NAMALWA (cell line): Measurements from ENCODE around the gene BAX.

Source experiments
- DNase-seq: peaks from one replicate; pipeline ENCODE4 v3.0.0-alpha.2; 2015; ENCODE audit warnings: low spot score

Gene BAX

DNA sequence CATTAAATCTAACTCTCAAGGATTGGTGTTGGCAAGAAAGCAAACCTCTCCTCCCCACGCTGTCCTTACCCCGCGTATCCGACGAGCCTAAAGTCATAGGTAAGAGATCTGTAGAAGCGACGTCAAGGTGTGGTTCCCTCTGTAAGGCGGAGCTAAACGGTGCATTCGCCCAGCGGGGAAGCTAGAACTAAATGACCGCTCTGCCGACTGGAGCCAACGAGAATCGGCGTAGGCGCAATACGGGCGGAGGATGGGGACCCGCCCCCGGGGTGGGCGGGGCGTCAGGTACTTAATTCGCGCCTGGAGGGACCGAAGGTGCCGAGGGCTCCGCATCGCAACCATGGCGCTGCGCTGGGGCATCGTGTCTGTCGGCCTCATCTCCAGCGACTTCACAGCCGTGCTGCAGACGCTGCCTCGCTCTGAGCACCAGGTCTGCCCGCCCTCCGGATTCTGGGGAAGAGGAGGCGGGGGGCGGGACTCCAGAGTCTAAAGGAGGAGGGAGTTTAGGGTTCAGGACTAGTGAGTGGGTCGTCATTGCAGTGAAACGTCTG lies 21.2 kb upstream of the BAX start, which contains the start of gene DHDH:
Gene DHDH, plus strand, starts transcription at position 318 of the 551 bp plus-strand sequence. Its CDS starts 23 bp downstream, at position 341.
- peak; percentile 84 for DNase-seq

DNA sequence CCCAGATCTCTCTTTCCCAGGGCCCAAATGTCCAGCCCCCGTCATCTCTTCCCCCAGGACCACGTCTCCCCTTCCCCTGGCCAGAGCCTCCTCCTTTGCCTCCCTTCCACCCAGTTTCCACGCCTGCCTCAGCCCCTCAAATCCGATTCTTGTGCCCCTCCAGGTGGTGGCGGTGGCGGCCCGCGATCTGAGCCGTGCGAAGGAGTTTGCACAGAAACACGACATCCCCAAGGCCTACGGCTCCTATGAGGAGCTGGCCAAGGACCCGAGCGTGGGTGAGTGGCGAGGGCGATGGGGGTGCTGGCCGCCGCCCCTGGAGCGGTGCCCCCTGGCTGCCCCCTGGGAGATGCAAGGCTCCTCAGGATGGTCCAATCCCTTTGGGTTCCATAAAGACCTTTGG lies 19.8 kb upstream of the BAX start:
- peak; percentile 38 for DNase-seq

DNA sequence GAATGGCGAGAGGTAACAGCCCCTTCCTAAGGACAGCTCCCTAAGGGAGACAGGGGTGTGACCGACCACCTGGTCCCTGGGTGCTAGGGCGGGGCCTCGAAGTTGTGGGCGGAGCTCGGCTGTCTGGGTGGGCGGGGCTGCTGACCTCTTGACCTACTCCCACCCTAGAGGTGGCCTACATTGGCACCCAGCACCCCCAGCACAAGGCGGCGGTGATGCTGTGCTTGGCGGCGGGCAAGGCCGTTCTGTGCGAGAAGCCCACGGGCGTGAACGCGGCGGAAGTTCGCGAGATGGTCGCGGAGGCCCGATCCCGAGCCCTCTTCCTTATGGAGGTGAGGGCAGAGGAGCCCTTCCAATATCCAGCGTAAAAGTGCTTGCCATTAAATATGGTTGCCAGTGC lies 18.8 kb upstream of the BAX start:
- DNase-seq, result no peak

DNA sequence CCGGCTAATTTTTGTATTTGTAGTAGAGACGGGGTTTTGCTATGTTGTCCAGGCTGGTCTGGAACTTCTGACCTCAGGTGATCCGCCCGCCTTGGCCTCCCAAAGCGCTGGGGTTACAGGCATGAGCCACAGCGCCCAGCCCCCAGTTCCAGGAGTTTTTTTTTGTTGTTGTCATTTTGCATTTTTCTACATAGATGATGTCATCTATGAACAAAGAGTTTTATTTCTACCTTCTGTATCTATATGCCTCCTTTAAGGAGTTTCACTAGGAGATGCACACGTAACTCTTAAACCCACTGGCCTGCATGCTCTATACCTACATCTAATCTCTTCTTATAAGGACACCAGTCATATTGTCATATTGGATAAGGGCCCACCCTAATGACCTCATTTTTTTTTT lies 16.4 kb upstream of the BAX start:
- no peak for DNase-seq

- no peak for DNase-seq
Observed at GRCh38 chr19:48940902-48941301, 13.8 kb upstream of the BAX start.

DNA sequence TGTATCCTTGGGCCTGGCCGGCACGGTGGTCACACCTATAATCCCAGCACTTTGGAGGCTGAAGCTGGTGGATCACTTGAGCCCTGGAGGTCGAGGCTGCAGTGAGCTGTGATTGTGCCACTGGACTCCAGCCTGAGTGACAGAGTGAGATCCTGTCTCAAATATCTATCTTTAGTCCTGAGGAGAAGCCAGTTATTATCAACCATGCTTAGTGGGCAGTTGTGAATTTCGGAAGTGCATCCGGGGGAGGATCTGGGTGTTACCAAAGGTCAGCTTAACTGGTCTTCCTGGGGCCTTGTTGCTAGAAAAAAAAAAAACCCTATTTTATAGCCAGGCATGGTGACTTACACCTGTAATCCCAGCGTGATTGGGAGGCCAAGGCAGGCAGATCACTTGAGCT lies 11.6 kb upstream of the BAX start:
- DNase-seq, result no peak

- DNase-seq, result no peak
Observed at GRCh38 chr19:48945415-48945814, 9.3 kb upstream of the BAX start.

GRCh38 chr19:48945817-48946216 lies 8.9 kb upstream of the BAX start:
- DNase-seq, result no peak

DNA sequence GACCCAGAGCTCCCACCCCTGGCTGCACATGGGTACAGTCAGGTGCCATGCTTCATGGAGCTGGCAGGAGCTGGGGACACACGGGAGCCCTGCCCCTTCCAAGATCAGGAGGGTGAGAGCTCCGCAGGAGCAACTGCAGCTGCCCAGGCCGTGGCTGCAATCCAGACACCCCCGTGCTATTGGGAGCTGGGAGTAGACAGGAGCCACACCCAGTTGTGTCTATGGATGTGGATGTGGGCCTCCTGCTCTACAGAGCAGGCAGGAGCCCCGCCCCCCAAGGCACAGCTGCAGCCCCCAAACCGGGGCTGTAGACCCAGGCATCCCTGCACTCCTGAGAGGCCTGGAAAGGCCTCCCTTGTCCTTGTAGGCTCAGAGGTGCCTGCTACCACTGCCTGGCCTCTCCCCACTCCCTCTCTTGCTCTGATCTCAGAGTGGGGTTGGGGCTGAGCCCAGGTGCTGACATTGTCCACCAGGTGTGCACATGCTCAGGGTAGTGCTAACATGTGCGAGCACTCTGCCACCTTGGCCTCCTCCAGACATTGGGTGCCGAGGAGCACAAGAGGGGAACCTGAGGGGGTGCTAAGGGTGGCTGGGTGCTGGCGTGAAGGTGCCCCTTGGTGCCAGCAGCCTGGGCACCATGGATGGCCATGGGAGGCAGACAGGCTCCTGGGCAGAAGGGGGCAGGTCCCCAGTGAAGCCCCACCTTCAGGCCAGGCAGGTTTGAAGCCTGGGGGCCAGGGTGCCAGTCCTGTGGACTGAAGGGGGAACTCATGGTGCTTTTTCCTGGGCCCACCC lies 8.0 kb upstream of the BAX start:
- DNase-seq, result no peak

DNA sequence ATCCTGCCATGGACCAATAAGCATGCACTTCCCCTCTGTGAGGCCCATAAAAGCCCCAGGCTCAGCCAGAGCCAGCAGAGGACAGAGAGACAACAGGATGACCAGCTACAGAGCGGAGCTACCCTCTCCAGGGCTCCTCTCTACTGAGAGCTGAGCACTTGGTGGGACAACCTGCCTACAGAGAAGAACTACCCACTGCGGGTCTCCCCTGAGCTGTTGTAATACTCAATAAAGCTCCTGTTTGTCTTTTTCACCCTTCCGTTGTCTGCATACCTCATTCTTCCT lies 7.5 kb upstream of the BAX start:
- no peak for DNase-seq

GRCh38 chr19:48950159-48950558 lies 4.5 kb upstream of the BAX start:
- DNase-seq, result no peak

GRCh38 chr19:48950830-48951519 lies 3.7 kb upstream of the BAX start:
- DNase-seq, result no peak

- no peak for DNase-seq
Observed at GRCh38 chr19:48953141-48953540, 1.5 kb upstream of the BAX start.

DNA sequence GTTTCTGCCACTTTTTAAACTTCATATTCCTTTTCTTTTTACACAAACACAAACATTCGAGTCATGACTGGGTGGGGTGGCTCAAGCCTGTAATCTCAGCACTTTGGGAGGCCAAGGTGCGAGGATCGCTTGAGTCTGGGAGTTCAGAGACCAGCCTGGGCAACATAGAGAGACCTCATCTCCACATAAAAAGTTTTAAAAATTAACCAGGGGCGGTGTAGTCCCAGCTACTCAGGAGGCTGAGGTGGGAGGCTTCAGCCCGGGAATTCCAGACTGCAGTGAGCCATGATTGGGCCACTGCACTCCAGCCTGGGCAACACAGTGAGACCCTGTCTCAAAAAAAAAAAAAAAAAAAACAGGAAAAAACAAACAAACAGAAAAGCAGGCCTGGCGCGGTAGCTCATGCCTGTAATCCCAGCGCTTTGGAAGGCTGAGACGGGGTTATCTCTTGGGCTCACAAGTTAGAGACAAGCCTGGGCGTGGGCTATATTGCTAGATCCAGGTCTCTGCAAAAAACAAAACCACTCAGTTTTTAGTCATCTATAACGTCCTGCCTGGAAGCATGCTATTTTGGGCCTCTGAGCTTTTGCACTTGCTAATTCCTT lies 583 bp upstream of the BAX start:
- no peak for DNase-seq

GRCh38 chr19:48955308-48955958 lies 758 bp downstream of the BAX start:
- no peak for DNase-seq

DNA sequence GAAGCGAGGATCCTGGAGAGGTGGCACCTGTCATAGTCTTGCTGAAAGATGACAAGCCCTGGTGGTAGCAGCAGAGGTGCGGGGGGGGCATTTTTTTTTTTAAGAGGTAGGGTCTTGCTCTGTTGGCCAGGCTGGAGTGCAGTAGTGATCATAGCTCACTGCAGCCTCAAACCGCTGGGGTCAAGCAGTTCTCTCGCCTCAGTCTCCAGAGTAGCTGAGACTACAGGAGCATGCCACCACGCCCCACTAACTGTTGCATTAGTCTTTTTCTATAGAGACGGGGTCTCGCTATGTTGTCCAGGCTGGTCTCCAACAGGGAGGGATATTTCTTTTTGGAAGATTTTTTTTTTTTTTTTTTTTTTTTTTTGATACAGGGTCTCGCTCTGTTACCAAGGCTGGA lies 3.3 kb downstream of the BAX start:
- no peak for DNase-seq

DNA sequence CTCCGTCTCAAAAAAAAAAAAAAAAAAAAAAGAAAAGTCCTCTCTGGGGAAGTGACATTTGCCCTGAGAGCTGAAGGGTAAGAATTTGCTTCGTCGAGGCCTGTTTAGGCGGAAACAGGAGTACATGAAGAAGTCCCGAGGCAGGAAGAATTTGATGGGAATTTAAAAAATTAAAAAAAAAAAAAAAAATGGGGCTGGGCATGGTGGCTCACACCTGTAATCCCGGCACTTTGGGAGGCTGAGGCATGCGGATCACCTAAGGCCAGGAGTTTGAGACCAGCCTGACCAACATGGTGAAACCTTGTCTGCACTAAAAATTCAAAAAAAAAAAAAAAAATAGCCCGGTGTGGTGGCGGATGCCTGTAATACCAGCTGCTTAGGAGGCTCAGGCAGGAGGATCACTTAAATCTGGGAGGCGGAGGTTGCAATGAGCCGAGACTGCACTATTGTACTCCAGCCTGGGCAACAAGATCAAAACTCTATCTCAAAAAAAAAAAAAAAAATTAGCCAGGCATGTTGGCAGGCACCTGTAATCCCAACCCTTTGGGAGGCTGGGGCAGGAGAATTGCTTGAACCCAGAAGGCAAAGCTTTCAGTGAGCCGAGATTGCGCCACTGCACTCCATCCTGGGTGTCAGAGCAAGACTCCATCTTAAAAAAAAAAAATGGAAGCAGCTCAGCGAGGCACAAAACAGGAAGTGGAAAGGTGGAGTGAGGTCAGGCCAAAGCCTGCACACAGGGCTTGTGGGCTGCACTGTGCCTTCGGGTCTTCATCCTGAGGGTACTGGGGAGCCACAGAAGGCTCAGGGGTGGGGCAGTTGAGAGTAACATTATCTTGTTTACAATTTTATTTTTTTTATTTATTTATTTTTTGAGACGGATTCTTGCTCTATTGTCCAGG lies 4.9 kb downstream of the BAX start:
- DNase-seq, result no peak

DNA sequence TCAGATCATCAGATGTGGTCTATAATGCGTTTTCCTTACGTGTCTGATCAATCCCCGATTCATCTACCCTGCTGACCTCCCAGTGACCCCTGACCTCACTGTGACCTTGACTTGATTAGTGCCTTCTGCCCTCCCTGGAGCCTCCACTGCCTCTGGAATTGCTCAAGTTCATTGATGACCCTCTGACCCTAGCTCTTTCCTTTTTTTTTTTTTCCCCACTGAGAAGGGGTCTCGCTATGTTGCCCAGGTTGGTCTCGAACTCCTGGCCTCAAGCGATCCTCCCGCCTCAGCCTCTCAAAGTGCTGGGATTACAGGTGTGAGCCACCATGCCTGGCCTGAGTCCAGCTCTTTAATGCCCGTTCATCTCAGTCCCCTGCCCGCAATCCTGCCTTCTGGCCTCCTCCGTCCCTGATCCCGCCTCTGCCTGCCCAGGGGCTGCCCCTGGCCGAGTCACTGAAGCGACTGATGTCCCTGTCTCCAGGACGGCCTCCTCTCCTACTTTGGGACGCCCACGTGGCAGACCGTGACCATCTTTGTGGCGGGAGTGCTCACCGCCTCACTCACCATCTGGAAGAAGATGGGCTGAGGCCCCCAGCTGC lies 6.5 kb downstream of the BAX start:
- no peak for DNase-seq

- no peak for DNase-seq
Observed at GRCh38 chr19:48961673-48962028, 7.0 kb downstream of the BAX start.

DNA sequence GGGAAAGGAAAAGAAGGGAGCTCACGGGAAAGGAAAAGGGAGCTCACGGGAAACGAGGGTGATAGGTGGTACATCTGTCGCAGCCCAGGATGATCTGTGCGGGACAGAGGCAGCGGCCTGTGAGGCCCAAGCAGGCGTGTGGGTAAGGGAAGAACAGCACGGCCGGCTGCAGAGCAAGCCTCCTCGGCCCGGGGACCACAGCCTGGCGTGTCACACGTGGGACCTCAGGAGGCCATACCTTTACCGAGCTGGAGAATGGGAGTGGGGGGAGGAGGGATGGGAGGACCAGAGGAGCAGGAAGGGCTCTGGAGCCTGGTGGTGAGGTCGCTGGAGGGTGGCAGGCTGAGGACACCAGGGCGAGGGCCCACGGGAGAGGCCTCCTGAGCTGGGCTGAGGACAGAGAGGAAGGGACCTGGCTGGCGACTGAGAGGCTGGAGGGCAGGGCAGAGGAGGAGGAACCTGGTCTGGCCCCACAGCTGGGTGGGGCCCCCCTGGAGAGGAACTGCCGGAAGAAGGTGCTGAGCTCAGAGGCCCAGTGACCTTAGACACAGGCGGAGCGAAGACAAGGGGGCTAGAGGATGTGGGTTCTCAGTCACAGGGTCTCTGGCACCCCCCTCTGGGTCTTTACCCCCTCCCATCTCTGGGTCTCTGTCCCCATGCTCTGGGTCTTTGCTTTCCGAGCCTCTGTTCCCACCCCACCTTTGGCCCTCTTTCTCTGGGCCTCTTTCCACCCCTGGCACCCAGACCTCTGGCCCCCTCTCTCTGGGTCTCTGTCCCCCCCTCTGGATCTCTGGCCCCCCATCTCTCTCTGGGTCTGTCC lies 7.6 kb downstream of the BAX start:
- DNase-seq, result peak; percentile 83

- DNase-seq, result no peak
Observed at GRCh38 chr19:48962849-48963165, 8.1 kb downstream of the BAX start.
